Measurements from ENCODE around the gene KLK11.

KLK11 gene

GRCh38 chr19:51031220-51031879 is 4.9 kb upstream of the KLK11 start:
- DNase-seq (ENCODE audit: extremely low spot score): no peak
- ChIA-PET CTCF (no interaction called here), POLR2A (no interaction called here)
- TF ChIP-seq FOXK2 (IDR thresholded peaks at IDR 0.05) (no peak), FOXM1 (IDR thresholded peaks at IDR 0.05; ENCODE audit: borderline replicate concordance) (no peak), BHLHE40 (IDR thresholded peaks at IDR 0.05; ENCODE audit: borderline replicate concordance) (no peak), CTBP1 (IDR thresholded peaks at IDR 0.05; ENCODE audit: borderline replicate concordance) (no peak)

- ChIA-PET CTCF (no interaction called here), POLR2A (no interaction called here)
- DNase-seq (ENCODE audit: extremely low spot score): no peak
- TF ChIP-seq ZNF384 (IDR thresholded peaks at IDR 0.05) (no peak), FOXM1 (IDR thresholded peaks at IDR 0.05; ENCODE audit: borderline replicate concordance) (no peak), NFRKB (IDR thresholded peaks at IDR 0.05) (no peak), ARNT (IDR thresholded peaks at IDR 0.05) (no peak)
These were observed 4.2 kb upstream of the KLK11 start for GRCh38 chr19:51030631-51031030.

- CTCF ChIA-PET: no interaction called here
- no peak for TF ChIP-seq FOXA1 (IDR thresholded peaks at IDR 0.05)
- no peak for TF ChIP-seq FOXK2 (IDR thresholded peaks at IDR 0.05)
- no peak for TF ChIP-seq SUZ12 (IDR thresholded peaks at IDR 0.05)
- no peak for TF ChIP-seq TARDBP (IDR thresholded peaks at IDR 0.05)
- TF ChIP-seq SP1 (IDR thresholded peaks at IDR 0.05): no peak
- no peak for TF ChIP-seq FOXM1 (IDR thresholded peaks at IDR 0.05; ENCODE audit: borderline replicate concordance)
- no peak for TF ChIP-seq PKNOX1 (IDR thresholded peaks at IDR 0.05)
- no peak for TF ChIP-seq LEF1 (IDR thresholded peaks at IDR 0.05; ENCODE audit: borderline replicate concordance)
- no peak for TF ChIP-seq ZNF384 (IDR thresholded peaks at IDR 0.05)
- TF ChIP-seq ELF4 (IDR thresholded peaks at IDR 0.05): no peak
- no peak for DNase-seq (ENCODE audit: extremely low spot score)
- POLR2A ChIA-PET: no interaction called here
These were observed 3.3 kb upstream of the KLK11 start for GRCh38 chr19:51029718-51030117.

- TF ChIP-seq L3MBTL2 (conservative IDR thresholded peaks at IDR 0.05) (no peak), ARNT (IDR thresholded peaks at IDR 0.05) (no peak), PKNOX1 (IDR thresholded peaks at IDR 0.05) (no peak)
- ChIA-PET CTCF (no interaction called here), POLR2A (no interaction called here)
- no peak for DNase-seq (ENCODE audit: extremely low spot score)
These were observed 1.5 kb upstream of the KLK11 start for GRCh38 chr19:51027873-51028272.

GRCh38 chr19:51027126-51027806 is 850 bp upstream of the KLK11 start:
- CTCF ChIA-PET: no interaction called here

GRCh38 chr19:51025809-51026553 is 435 bp downstream of the KLK11 start:
- POLR2A ChIA-PET: no interaction called here
- CTCF ChIA-PET: interaction anchor here (1.5 kb wide), 1 partner anchor 8 kb away, joined by 7 read pairs; no protein-coding TSS in a partner anchor
- TF ChIP-seq SUZ12 (IDR thresholded peaks at IDR 0.05): no peak
- no peak for TF ChIP-seq CTBP1 (IDR thresholded peaks at IDR 0.05; ENCODE audit: borderline replicate concordance)
- no peak for TF ChIP-seq ZNF384 (IDR thresholded peaks at IDR 0.05)
- no peak for DNase-seq (ENCODE audit: extremely low spot score)

More at GRCh38 chr19:51027126-51027806, 850 bp upstream of the KLK11 start:
- POLR2A ChIA-PET: no interaction called here
- TF ChIP-seq ZNF384 (IDR thresholded peaks at IDR 0.05) (no peak), SUZ12 (IDR thresholded peaks at IDR 0.05) (no peak), CTBP1 (IDR thresholded peaks at IDR 0.05; ENCODE audit: borderline replicate concordance) (no peak), BHLHE40 (IDR thresholded peaks at IDR 0.05; ENCODE audit: borderline replicate concordance) (no peak), ARNT (IDR thresholded peaks at IDR 0.05) (no peak), SP1 (IDR thresholded peaks at IDR 0.05) (no peak), L3MBTL2 (conservative IDR thresholded peaks at IDR 0.05) (no peak), FOXA1 (IDR thresholded peaks at IDR 0.05) (no peak), PKNOX1 (IDR thresholded peaks at IDR 0.05) (no peak), FOXM1 (IDR thresholded peaks at IDR 0.05; ENCODE audit: borderline replicate concordance) (no peak), ELF4 (IDR thresholded peaks at IDR 0.05) (no peak), FOXK2 (IDR thresholded peaks at IDR 0.05) (no peak), LEF1 (IDR thresholded peaks at IDR 0.05; ENCODE audit: borderline replicate concordance) (no peak), TARDBP (IDR thresholded peaks at IDR 0.05) (no peak)
- DNase-seq (ENCODE audit: extremely low spot score): no peak

GRCh38 chr19:51025401-51025800 is 1.0 kb downstream of the KLK11 start:
- no peak for DNase-seq (ENCODE audit: extremely low spot score)
- POLR2A ChIA-PET: no interaction called here
- CTCF ChIA-PET: interaction anchor here (1.5 kb wide), 1 partner anchor 8 kb away, joined by 7 read pairs; no protein-coding TSS in a partner anchor
- no peak for TF ChIP-seq ARNT (IDR thresholded peaks at IDR 0.05)
- no peak for TF ChIP-seq LEF1 (IDR thresholded peaks at IDR 0.05; ENCODE audit: borderline replicate concordance)
- TF ChIP-seq FOXK2 (IDR thresholded peaks at IDR 0.05): no peak
- no peak for TF ChIP-seq FOXA1 (IDR thresholded peaks at IDR 0.05)
- TF ChIP-seq NFRKB (IDR thresholded peaks at IDR 0.05): no peak
- TF ChIP-seq L3MBTL2 (conservative IDR thresholded peaks at IDR 0.05): no peak
- TF ChIP-seq BHLHE40 (IDR thresholded peaks at IDR 0.05; ENCODE audit: borderline replicate concordance): no peak
- no peak for TF ChIP-seq SP1 (IDR thresholded peaks at IDR 0.05)
- no peak for TF ChIP-seq ZNF384 (IDR thresholded peaks at IDR 0.05)
- TF ChIP-seq SUZ12 (IDR thresholded peaks at IDR 0.05): no peak
- TF ChIP-seq CTBP1 (IDR thresholded peaks at IDR 0.05; ENCODE audit: borderline replicate concordance): no peak
- no peak for TF ChIP-seq FOXM1 (IDR thresholded peaks at IDR 0.05; ENCODE audit: borderline replicate concordance)
- no peak for TF ChIP-seq ELF4 (IDR thresholded peaks at IDR 0.05)
- TF ChIP-seq TARDBP (IDR thresholded peaks at IDR 0.05): no peak
- no peak for TF ChIP-seq PKNOX1 (IDR thresholded peaks at IDR 0.05)
- TF ChIP-seq HDGF (IDR thresholded peaks at IDR 0.05; ENCODE audit: borderline replicate concordance): no peak
